ENCODE results near the gene GATAD1.
"Not testable (repeated sequence)": the region's sequence is repeated elsewhere in the genome, so short reads cannot be mapped to it uniquely, and the experiment has no call there.

Gene GATAD1

DNA sequence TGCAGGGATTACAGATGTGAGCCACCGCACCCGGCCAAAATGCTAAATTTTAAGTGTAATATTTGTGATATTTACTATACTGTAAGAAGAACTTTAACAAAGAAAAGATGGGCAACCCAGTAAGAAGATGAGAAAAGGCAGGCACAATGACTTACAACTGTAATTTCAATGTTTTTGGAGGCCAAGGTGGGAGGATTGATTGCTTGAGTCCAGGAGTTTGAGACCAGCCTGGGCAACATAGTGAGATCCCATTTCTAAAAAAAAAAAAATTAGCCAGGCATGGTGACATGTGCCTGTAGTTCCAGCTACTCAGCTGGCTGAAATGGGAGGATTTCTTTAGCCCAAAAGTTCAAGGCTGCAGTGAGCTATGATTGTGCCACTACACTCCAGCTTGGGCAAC lies 11.7 kb upstream of the GATAD1 start:
- Histone ChIP-seq H3K9me2 (replicated peaks; ENCODE audit: low read depth, low read length) (no peaks in the 10 kb centered on the region), H3K4me1 (ENCODE audit: insufficient read depth, low read length, poor library complexity, severe bottlenecking) (no peaks in the 10 kb centered on the region), H4K20me1 (ENCODE audit: insufficient read depth, low read length, poor library complexity, severe bottlenecking) (no peaks in the 10 kb centered on the region), H3K27me3 (ENCODE audit: insufficient read depth, low read length, poor library complexity, severe bottlenecking) (no peaks in the 10 kb centered on the region), H2AFZ (ENCODE audit: low read length) (no peak overlapping the region), H3K4me2 (ENCODE audit: low read depth, low read length, poor library complexity, severe bottlenecking) (no peak overlapping the region), H3K9ac (ENCODE audit: low read depth, low read length, poor library complexity, severe bottlenecking) (no peak overlapping the region), H3K4me3 (ENCODE audit: low read length, poor library complexity, severe bottlenecking) (no peak overlapping the region), H3K36me3 (ENCODE audit: insufficient read depth, low read length) (no peaks in the 10 kb centered on the region), H3F3A (ENCODE audit: low read depth) (no peaks in the 10 kb centered on the region), H3K79me2 (ENCODE audit: insufficient read depth, low read length) (no peaks in the 10 kb centered on the region), H3K9me3 (ENCODE audit: insufficient read depth, low read depth, low read length) (no peaks in the 10 kb centered on the region)
- TF ChIP-seq, protein P1, sequence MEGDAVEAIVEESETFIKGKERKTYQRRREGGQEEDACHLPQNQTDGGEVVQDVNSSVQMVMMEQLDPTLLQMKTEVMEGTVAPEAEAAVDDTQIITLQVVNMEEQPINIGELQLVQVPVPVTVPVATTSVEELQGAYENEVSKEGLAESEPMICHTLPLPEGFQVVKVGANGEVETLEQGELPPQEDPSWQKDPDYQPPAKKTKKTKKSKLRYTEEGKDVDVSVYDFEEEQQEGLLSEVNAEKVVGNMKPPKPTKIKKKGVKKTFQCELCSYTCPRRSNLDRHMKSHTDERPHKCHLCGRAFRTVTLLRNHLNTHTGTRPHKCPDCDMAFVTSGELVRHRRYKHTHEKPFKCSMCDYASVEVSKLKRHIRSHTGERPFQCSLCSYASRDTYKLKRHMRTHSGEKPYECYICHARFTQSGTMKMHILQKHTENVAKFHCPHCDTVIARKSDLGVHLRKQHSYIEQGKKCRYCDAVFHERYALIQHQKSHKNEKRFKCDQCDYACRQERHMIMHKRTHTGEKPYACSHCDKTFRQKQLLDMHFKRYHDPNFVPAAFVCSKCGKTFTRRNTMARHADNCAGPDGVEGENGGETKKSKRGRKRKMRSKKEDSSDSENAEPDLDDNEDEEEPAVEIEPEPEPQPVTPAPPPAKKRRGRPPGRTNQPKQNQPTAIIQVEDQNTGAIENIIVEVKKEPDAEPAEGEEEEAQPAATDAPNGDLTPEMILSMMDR (conservative IDR thresholded peaks at IDR 0.05; ENCODE audit: low read length), result no peak
- TF ChIP-seq EZH2phosphoT487 (IDR thresholded peaks at IDR 0.05; ENCODE audit: borderline replicate concordance), result no peak

DNA sequence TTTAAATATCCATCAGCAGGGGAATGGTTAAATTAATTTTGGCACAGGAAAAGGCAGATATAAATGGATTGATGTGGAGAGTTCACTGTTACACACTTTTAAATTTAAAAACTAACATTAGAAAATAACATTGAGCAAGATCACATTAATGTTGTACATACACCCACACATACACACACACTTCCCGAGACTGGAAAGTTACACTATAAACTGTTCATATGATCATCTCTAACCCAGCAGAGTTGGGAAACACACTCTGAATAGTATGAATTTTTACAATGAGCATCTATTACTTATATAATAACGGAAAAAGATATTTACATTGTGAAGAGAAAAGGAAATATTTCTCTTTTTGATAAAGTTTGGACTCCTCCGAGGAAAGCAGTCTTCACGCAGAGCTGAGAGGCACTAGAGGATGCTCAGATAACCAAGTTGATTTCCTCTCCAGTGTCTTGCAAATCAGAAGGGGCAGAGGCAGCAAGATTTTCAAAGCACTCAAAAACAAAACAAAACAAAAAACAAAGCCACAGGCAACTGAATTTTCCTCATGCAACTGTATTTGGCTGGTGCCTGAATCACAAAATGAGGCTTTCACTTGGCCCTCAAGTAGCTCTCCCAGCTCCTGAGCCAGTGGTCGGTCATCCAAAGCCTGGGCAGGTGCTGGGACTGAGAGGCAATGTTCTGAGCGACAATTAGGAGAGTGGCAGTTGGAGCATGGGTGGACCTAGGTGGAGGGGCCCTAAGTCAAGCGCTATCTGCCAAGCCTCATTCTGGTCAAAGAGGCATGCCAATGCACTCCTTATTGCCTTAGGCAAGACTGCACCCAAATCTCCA lies 10.5 kb upstream of the GATAD1 start:
- no peak overlapping the region for H2AFZ ChIP-seq (ENCODE audit: low read length)
- no peak overlapping the region for H3K9ac ChIP-seq (ENCODE audit: low read depth, low read length, poor library complexity, severe bottlenecking)
- no peaks in the 10 kb centered on the region for H3K9me3 ChIP-seq (ENCODE audit: insufficient read depth, low read depth, low read length)
- no peak overlapping the region for H3K4me2 ChIP-seq (ENCODE audit: low read depth, low read length, poor library complexity, severe bottlenecking)
- H3K27me3 ChIP-seq (ENCODE audit: insufficient read depth, low read length, poor library complexity, severe bottlenecking), result no peaks in the 10 kb centered on the region
- no peaks in the 10 kb centered on the region for H3K36me3 ChIP-seq (ENCODE audit: insufficient read depth, low read length)
- no peaks in the 10 kb centered on the region for H3K4me1 ChIP-seq (ENCODE audit: insufficient read depth, low read length, poor library complexity, severe bottlenecking)
- no peaks in the 10 kb centered on the region for H3K9me2 ChIP-seq (replicated peaks; ENCODE audit: low read depth, low read length)
- no peak overlapping the region for H3K4me3 ChIP-seq (ENCODE audit: low read length, poor library complexity, severe bottlenecking)
- no peaks in the 10 kb centered on the region for H3K79me2 ChIP-seq (ENCODE audit: insufficient read depth, low read length)
- no peak for TF ChIP-seq EZH2phosphoT487 (IDR thresholded peaks at IDR 0.05; ENCODE audit: borderline replicate concordance)
- TF ChIP-seq, protein P1 (conservative IDR thresholded peaks at IDR 0.05; ENCODE audit: low read length), result no peak
- no peaks in the 10 kb centered on the region for H4K20me1 ChIP-seq (ENCODE audit: insufficient read depth, low read length, poor library complexity, severe bottlenecking)
- H3F3A ChIP-seq (ENCODE audit: low read depth), result no peaks in the 10 kb centered on the region

DNA sequence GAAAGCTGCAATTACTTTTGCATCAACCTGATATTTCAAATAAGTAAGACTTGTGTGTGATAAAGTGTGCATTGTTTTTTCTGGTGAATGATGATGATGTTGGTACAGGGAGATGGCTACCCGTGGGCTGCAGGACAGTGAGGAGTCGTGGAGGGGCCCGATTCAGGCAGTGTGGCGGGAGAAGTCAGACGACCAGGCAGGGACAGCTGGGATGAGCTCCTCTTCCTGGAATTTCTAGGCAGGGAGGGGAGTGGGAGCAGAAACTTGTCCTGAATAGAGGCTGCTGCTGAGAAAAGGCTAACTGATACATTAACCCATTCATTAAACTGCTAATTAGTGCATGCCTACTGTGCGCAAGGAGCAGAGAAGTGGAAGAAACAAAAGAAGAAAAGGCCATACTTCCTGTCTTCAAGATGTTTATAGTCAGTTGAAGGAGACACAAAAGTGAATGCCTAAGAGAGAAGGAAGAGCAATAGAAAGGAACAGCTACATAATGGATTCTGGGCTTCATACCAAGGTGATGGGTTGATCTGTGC lies 9.3 kb upstream of the GATAD1 start:
- H3K4me2 ChIP-seq (ENCODE audit: low read depth, low read length, poor library complexity, severe bottlenecking), result no peak overlapping the region
- H3K4me3 ChIP-seq (ENCODE audit: low read length, poor library complexity, severe bottlenecking), result no peak overlapping the region
- H3K36me3 ChIP-seq (ENCODE audit: insufficient read depth, low read length), result no peaks in the 10 kb centered on the region
- H3K9me2 ChIP-seq (replicated peaks; ENCODE audit: low read depth, low read length), result no peaks in the 10 kb centered on the region
- no peaks in the 10 kb centered on the region for H3K79me2 ChIP-seq (ENCODE audit: insufficient read depth, low read length)
- H3K9ac ChIP-seq (ENCODE audit: low read depth, low read length, poor library complexity, severe bottlenecking), result no peak overlapping the region
- H3K9me3 ChIP-seq (ENCODE audit: insufficient read depth, low read depth, low read length), result no peaks in the 10 kb centered on the region
- H2AFZ ChIP-seq (ENCODE audit: low read length), result no peak overlapping the region
- H3K27me3 ChIP-seq (ENCODE audit: insufficient read depth, low read length, poor library complexity, severe bottlenecking), result no peaks in the 10 kb centered on the region
- no peaks in the 10 kb centered on the region for H3K4me1 ChIP-seq (ENCODE audit: insufficient read depth, low read length, poor library complexity, severe bottlenecking)
- TF ChIP-seq, protein P1 (conservative IDR thresholded peaks at IDR 0.05; ENCODE audit: low read length), result no peak
- TF ChIP-seq EZH2phosphoT487 (IDR thresholded peaks at IDR 0.05; ENCODE audit: borderline replicate concordance), result no peak
- no peaks in the 10 kb centered on the region for H3F3A ChIP-seq (ENCODE audit: low read depth)
- H4K20me1 ChIP-seq (ENCODE audit: insufficient read depth, low read length, poor library complexity, severe bottlenecking), result no peaks in the 10 kb centered on the region

DNA sequence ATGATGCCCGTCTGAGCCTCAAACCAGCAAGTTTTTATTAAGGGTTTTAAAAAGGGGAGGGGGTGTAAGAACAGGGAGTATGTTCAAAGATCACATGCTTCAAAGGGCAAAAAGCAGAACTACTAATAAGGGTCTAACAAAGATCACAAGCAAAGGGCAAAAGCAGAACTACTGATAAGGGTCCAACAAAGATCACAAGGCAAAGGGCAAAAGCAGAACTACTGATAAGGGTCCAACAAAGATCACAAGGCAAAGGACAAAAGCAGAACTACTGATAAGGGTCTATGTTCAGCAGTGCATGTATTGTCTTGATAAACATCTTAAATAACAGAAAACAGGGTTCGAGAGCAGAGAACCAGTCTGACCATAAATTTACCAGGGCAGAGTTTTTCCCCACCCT lies 4.6 kb upstream of the GATAD1 start:
- not testable (repeated sequence) for H3K27me3 ChIP-seq (ENCODE audit: insufficient read depth, low read length, poor library complexity, severe bottlenecking); H3K79me2 ChIP-seq (ENCODE audit: insufficient read depth, low read length); H4K20me1 ChIP-seq (ENCODE audit: insufficient read depth, low read length, poor library complexity, severe bottlenecking); H3K9me2 ChIP-seq (replicated peaks; ENCODE audit: low read depth, low read length); H3F3A ChIP-seq (ENCODE audit: low read depth); H3K4me1 ChIP-seq (ENCODE audit: insufficient read depth, low read length, poor library complexity, severe bottlenecking); H3K36me3 ChIP-seq (ENCODE audit: insufficient read depth, low read length); H3K4me2 ChIP-seq (ENCODE audit: low read depth, low read length, poor library complexity, severe bottlenecking); H3K4me3 ChIP-seq (ENCODE audit: low read length, poor library complexity, severe bottlenecking); H2AFZ ChIP-seq (ENCODE audit: low read length); H3K9ac ChIP-seq (ENCODE audit: low read depth, low read length, poor library complexity, severe bottlenecking); H3K9me3 ChIP-seq (ENCODE audit: insufficient read depth, low read depth, low read length)

Measured in Loucy (cell line).